Neutrophil (primary cell): ENCODE data around the gene CSF3R.

Experiments
- H3K27ac ChIP-seq: fragments of 200-600 bp; sonication (generic); 2 replicates; pipeline ENCODE4 v1.5.1; 2016; ENCODE audit warnings: mild to moderate bottlenecking, moderate library complexity
- H3K27me3 ChIP-seq: fragments of 200-600 bp; sonication (generic); 2 replicates; pipeline ENCODE4 v1.6.0; 2016; ENCODE audit warnings: mild to moderate bottlenecking
- H3K36me3 ChIP-seq: fragments of 200-600 bp; sonication (generic); 2 replicates; pipeline ENCODE4 v1.5.1; 2017
- H3K4me1 ChIP-seq, 2 experiments: fragments of 200-600 bp in 1 of 2; sonication (generic) in 1 of 2; 1 replicate in 1 of 2; 2 replicates in 1 of 2; pipeline versions ENCODE4 v1.5.1 to v1.6.1; 2013 to 2016; ENCODE audit warnings: low read depth in 1 of 2, low read length in 1 of 2, mild to moderate bottlenecking in 1 of 2, moderate library complexity in 1 of 2; ENCODE audit not compliant: control insufficient read depth in 1 of 2, insufficient read depth in 1 of 2
- H3K4me3 ChIP-seq, 2 experiments: fragments of 200-600 bp in 1 of 2; sonication (generic) in 1 of 2; 1 replicate in 1 of 2; 2 replicates in 1 of 2; pipeline ENCODE4 v1.5.1; 2013 to 2016; ENCODE audit warnings: low read depth in 1 of 2, low read length in 1 of 2, mild to moderate bottlenecking in 1 of 2, moderate library complexity in 1 of 2
- H3K9me3 ChIP-seq: fragments of 200-600 bp; sonication (generic); 2 replicates; pipeline ENCODE4 v1.5.1; 2016
- TF ChIP-seq, protein P1 (sequence below): fragments of 200-600 bp; sonication (generic); IDR thresholded peaks from 2 replicates; pipeline ENCODE4 v1.5.1; 2016; ENCODE audit warnings: antibody characterized with exemption

The CSF3R gene

DNA sequence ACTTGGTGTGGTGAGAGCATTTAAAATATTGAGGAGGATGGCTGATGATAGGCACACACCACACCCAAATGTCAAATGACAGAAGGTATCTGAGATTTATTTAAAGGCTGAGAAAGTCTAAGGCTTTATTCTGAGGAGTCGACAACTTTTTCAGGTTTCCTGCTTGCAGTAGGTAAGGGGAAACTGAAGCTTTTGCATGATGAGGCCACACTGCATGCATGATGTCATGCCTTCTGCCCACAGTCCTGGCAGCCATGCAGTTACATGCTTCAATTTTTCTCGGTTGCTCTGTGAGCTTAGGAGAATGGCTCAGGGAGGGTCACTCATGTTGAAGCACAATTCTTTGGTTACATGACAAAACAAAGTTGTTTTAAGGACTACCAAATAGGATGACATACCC is 39.4 kb downstream of the CSF3R start:
- Histone ChIP-seq H3K27ac (no peak overlapping the region), H3K4me3 (no peak overlapping the region), H3K9me3 (no peaks in the 10 kb centered on the region), H3K27me3 (no peaks in the 10 kb centered on the region), H3K36me3 (no peaks in the 10 kb centered on the region), H3K4me1 (peaks cover 23 to 25% of the 10 kb centered on the region in 2 experiments)
- TF ChIP-seq, protein P1, sequence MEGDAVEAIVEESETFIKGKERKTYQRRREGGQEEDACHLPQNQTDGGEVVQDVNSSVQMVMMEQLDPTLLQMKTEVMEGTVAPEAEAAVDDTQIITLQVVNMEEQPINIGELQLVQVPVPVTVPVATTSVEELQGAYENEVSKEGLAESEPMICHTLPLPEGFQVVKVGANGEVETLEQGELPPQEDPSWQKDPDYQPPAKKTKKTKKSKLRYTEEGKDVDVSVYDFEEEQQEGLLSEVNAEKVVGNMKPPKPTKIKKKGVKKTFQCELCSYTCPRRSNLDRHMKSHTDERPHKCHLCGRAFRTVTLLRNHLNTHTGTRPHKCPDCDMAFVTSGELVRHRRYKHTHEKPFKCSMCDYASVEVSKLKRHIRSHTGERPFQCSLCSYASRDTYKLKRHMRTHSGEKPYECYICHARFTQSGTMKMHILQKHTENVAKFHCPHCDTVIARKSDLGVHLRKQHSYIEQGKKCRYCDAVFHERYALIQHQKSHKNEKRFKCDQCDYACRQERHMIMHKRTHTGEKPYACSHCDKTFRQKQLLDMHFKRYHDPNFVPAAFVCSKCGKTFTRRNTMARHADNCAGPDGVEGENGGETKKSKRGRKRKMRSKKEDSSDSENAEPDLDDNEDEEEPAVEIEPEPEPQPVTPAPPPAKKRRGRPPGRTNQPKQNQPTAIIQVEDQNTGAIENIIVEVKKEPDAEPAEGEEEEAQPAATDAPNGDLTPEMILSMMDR, result no peak

DNA sequence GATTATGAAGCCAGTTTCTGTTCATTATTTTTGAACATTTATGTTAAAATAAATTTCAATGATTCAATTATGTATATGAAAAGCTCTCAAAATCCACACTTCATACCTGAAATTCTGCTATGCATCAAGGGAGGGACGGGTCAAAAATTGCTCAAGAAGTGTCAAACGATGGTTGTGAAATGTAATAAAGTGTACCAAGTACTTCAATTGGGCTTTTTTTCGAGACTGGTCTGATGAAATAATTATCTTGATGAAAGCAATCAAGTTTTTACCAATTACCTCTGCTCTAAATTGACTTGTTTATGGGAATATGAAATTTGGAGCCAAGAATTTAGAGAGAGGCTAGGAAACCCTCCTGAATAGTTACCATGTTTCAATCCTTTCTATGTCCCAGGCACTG is 40.4 kb downstream of the CSF3R start:
- Histone ChIP-seq H3K4me3 (no peak overlapping the region), H3K27ac (no peak overlapping the region), H3K9me3 (no peaks in the 10 kb centered on the region), H3K4me1 (peaks cover 14 to 17% of the 10 kb centered on the region in 2 experiments), H3K27me3 (no peaks in the 10 kb centered on the region), H3K36me3 (no peaks in the 10 kb centered on the region)
- TF ChIP-seq, protein P1, result no peak

DNA sequence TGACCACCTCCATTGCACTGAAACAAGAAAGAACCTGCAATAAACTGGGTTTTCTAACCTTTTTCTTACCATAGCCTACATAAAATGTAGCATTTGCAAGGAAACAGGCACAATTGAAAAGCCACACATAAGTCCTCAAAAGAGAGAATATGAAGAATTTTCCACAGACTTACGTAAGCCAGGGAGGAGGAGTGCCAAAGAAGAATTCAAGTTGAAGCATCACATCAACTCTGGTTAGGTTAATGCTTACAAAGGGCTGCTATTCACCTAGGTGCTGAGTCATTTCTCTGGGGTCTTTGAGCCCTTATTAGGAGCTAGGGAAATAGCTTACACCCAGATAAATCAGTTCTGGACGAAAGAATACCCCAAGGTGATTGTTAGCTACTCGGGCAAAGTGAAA is 42.1 kb downstream of the CSF3R start:
- TF ChIP-seq, protein P1, result no peak
- no peaks in the 10 kb centered on the region for H3K9me3 ChIP-seq
- H3K4me3 ChIP-seq, result no peak overlapping the region
- peaks cover 0 to 3% of the 10 kb centered on the region in 2 experiments for H3K4me1 ChIP-seq
- H3K36me3 ChIP-seq, result no peaks in the 10 kb centered on the region
- H3K27ac ChIP-seq, result no peak overlapping the region
- H3K27me3 ChIP-seq, result no peaks in the 10 kb centered on the region

DNA sequence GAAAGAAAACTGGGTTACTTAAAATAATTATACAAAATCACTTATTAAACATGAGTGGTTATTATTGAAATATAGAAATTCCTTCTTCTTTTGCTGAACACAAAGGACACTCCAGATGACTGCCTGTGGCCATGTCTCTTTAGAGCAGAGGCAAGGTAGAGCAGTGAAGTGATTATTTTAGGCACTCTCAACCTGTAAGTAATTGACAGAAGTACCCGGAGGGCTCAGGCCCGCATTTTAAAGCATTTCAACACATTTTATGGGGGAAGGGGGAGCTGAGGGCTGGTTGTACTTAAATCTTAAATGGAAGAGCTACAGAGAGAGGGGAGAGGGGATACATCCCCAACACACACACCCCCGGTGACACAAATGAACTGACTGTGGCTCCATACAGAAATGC is 42.7 kb downstream of the CSF3R start:
- Histone ChIP-seq H3K27me3 (no peaks in the 10 kb centered on the region), H3K27ac (no peak overlapping the region), H3K4me1 (peaks cover 0 to 3% of the 10 kb centered on the region in 2 experiments), H3K9me3 (no peaks in the 10 kb centered on the region), H3K4me3 (no peak overlapping the region), H3K36me3 (no peaks in the 10 kb centered on the region)
- TF ChIP-seq, protein P1, result no peak

DNA sequence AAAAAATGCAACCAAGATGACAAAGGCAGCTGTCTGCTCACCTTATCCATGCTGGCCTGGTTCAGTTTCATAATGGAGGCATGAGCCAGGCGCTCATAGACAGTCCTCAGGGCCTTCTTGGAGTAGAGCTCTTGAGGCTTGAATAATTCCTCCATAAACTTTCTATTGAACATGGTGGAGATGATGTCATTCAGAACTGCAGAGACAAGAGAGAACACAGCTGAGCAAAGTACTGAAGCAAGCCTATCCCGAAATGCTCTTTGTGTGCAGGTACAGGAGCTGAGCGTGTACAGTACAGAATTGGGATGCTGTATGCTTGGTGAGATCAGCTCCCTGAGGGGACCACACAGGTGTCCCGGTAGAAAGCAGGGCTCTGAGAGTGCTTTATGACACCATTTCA is 44.0 kb downstream of the CSF3R start:
- Histone ChIP-seq H3K4me1 (peaks cover 0 to 3% of the 10 kb centered on the region in 2 experiments), H3K27ac (no peak overlapping the region), H3K27me3 (no peaks in the 10 kb centered on the region), H3K36me3 (no peaks in the 10 kb centered on the region), H3K4me3 (no peak overlapping the region), H3K9me3 (no peaks in the 10 kb centered on the region)
- TF ChIP-seq, protein P1, result no peak

DNA sequence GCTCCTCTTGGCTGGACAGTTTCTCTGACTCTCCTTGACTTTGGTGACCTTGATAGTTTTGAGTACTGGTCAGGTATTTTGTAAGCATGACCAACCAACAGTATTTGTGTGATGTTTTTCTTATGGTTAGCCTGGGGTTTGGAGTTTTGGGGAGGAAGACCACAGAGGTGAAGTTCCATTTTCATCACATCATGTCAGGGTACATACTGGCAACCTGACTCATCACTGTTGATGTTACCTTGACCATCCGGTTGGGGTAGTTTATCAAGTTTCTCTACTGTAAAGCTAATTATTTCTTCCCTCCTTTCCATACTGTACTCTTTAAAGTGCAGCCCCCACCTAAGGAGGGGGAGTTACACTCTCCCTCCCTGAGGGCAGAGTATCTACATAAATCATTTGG is 45.9 kb downstream of the CSF3R start:
- no peaks in the 10 kb centered on the region for H3K36me3 ChIP-seq
- H3K9me3 ChIP-seq, result no peaks in the 10 kb centered on the region
- peaks cover 17 to 18% of the 10 kb centered on the region in 2 experiments for H3K4me1 ChIP-seq
- no peak overlapping the region for H3K27ac ChIP-seq
- no peaks in the 10 kb centered on the region for H3K27me3 ChIP-seq
- H3K4me3 ChIP-seq, result no peak overlapping the region
- TF ChIP-seq, protein P1, result no peak
